Anterior cingulate cortex (tissue), 58 donors: Measurements from ENCODE around the gene SPNS3.

Experiments
- DNase-seq, 58 donors: peaks; one replicate each; lab custom pipeline; 2025; lab: John Stamatoyannopoulos, UW

Gene SPNS3

GRCh38 chr17:4433515-4434031 lies at the start of gene SPNS3:
SPNS3 (plus strand) TSS chr17:4433940; CDS start chr17:4433968, 28 bp downstream.
- peak in 9 of 58 donors; percentile 4 to 33 (median 10) for DNase-seq

GRCh38 chr17:4386406-4386805 lies 47.3 kb upstream of the SPNS3 start:
- DNase-seq: no peak

GRCh38 chr17:4387137-4387536 lies 46.6 kb upstream of the SPNS3 start:
- DNase-seq: no peak

- no peak for DNase-seq
Measured at GRCh38 chr17:4389079-4389478, 44.7 kb upstream of the SPNS3 start.

- DNase-seq: no peak
Measured at GRCh38 chr17:4393806-4394205, 39.9 kb upstream of the SPNS3 start.

GRCh38 chr17:4394208-4395110 lies 39.3 kb upstream of the SPNS3 start:
- no peak for DNase-seq

- DNase-seq: no peak
Measured at GRCh38 chr17:4395111-4395478, 38.6 kb upstream of the SPNS3 start.

- DNase-seq: no peak
Measured at GRCh38 chr17:4397840-4398239, 35.9 kb upstream of the SPNS3 start.

GRCh38 chr17:4405038-4405669 lies 28.6 kb upstream of the SPNS3 start:
- DNase-seq: no peak

- DNase-seq: no peak
Measured at GRCh38 chr17:4405699-4406098, 28.0 kb upstream of the SPNS3 start.

GRCh38 chr17:4406386-4406785 lies 27.4 kb upstream of the SPNS3 start:
- no peak for DNase-seq

GRCh38 chr17:4407216-4407615 lies 26.5 kb upstream of the SPNS3 start:
- no peak for DNase-seq

GRCh38 chr17:4407851-4408250 lies 25.9 kb upstream of the SPNS3 start:
- DNase-seq: peak in 1 of 58 donors; percentile 3

- no peak for DNase-seq
Measured at GRCh38 chr17:4409659-4410058, 24.1 kb upstream of the SPNS3 start.

GRCh38 chr17:4411201-4411600 lies 22.5 kb upstream of the SPNS3 start:
- DNase-seq: no peak

GRCh38 chr17:4412933-4413831 lies 20.6 kb upstream of the SPNS3 start:
- peak; percentile 27 to 96 (median 77) for DNase-seq

GRCh38 chr17:4417129-4417667 lies 16.5 kb upstream of the SPNS3 start:
- DNase-seq: no peak

- DNase-seq: peak in 44 of 58 donors; percentile 5 to 71 (median 37)
Measured at GRCh38 chr17:4420692-4421131, 13.0 kb upstream of the SPNS3 start.

GRCh38 chr17:4422864-4423263 lies 10.9 kb upstream of the SPNS3 start:
- DNase-seq: no peak

GRCh38 chr17:4425398-4425797 lies 8.3 kb upstream of the SPNS3 start:
- DNase-seq: no peak
